B cell (primary cell): ENCODE results near the gene PAK2. TPM values are rescaled to one million over a fixed set of nuclear protein-coding genes. Genes with fewer than 3 reads are reported as not detected.

Source experiments
- ATAC-seq: fragments of 200-7000 bp; cut with Tn5 transposase; one replicate; pipeline ENCODE4 v1.10.0; 2021; ENCODE audit warnings: low read depth, mild to moderate bottlenecking, moderate number of reproducible peaks, moderate library complexity
- CTCF ChIA-PET: fragments of 350-600 bp; sonication (Branson Sonifier 250); formaldehyde crosslinking; loops from one replicate; lab custom pipeline; 2021; ENCODE audit warnings: antibody characterized with exemption, inconsistent platforms; lab: Charles Lee
- POLR2A ChIA-PET: fragments of 350-600 bp; sonication (Branson Sonifier 250); formaldehyde crosslinking; loops from one replicate; lab custom pipeline; 2021; ENCODE audit warnings: antibody characterized with exemption; lab: Charles Lee
- DNase-seq: peaks from one replicate; pipeline ENCODE4 v3.0.0; 2013
- H2AFZ ChIP-seq: 2 replicates; pipeline ENCODE4 v1.6.1; 2012; ENCODE audit warnings: mild to moderate bottlenecking, low read depth, low read length; ENCODE audit not compliant: insufficient read depth, poor library complexity, severe bottlenecking
- H3K27ac ChIP-seq, 2 donors: 1 replicate in 1 of 2; 2 replicates in 1 of 2; pipeline ENCODE4 v1.5.1; 2012 to 2013; ENCODE audit warnings: low read length in 2 of 2, mild to moderate bottlenecking in 2 of 2, moderate library complexity in 1 of 2
- H3K27me3 ChIP-seq, 4 experiments: fragments of 200-600 bp in 1 of 4; sonication (generic) in 1 of 4; replicated peaks in 1 of 4; 1 replicate in 2 of 4; 2 replicates in 2 of 4; pipeline versions ENCODE4 v1.6.1 to v1.7.0; 2013 to 2016; ENCODE audit warnings: low read length in 3 of 4, mild to moderate bottlenecking in 2 of 4, mixed read lengths in 1 of 4, moderate library complexity in 1 of 4; ENCODE audit not compliant: insufficient read depth in 4 of 4, control insufficient read depth in 3 of 4; ENCODE audit errors: control extremely low read depth in 1 of 4
- H3K36me3 ChIP-seq, 2 experiments: replicated peaks in 1 of 2; 1 replicate in 1 of 2; 2 replicates in 1 of 2; pipeline versions ENCODE4 v1.6.1 to v1.7.1; 2013; ENCODE audit warnings: low read length in 1 of 2; ENCODE audit not compliant: insufficient read depth in 2 of 2, control insufficient read depth in 1 of 2; ENCODE audit errors: control extremely low read depth in 1 of 2, extremely low read depth in 1 of 2
- H3K4me1 ChIP-seq, 2 donors: fragments of 200-600 bp in 1 of 2; sonication (generic) in 1 of 2; 1 replicate in 1 of 2; 2 replicates in 1 of 2; pipeline versions ENCODE4 v1.5.1 to v1.6.1; 2013 to 2017; ENCODE audit warnings: low read length in 2 of 2; ENCODE audit not compliant: control insufficient read depth in 2 of 2, insufficient read depth in 2 of 2
- H3K4me2 ChIP-seq: replicated peaks from 2 replicates; pipeline ENCODE3; 2012; ENCODE audit warnings: mild to moderate bottlenecking, low read depth, low read length; ENCODE audit not compliant: poor library complexity, severe bottlenecking
- H3K4me3 ChIP-seq, 5 experiments: fragments of 200-600 bp in 1 of 5; sonication (generic) in 1 of 5; 1 replicate in 3 of 5; 2 replicates in 2 of 5; pipeline versions ENCODE4 v1.5.1 to v1.7.0; 2011 to 2016; ENCODE audit warnings: low read length in 4 of 5, mild to moderate bottlenecking in 4 of 5, low read depth in 2 of 5, control low read depth in 1 of 5, moderate library complexity in 1 of 5; ENCODE audit not compliant: insufficient read depth in 1 of 5; ENCODE audit errors: control extremely low read depth in 1 of 5, extremely low read depth in 1 of 5
- H3K79me2 ChIP-seq: fragments of 200-600 bp; sonication (generic); one replicate; pipeline ENCODE4 v1.6.0; 2016; ENCODE audit warnings: low read length; ENCODE audit not compliant: control insufficient read depth, insufficient read depth
- H3K9ac ChIP-seq: fragments of 200-600 bp; sonication (generic); 2 replicates; pipeline ENCODE4 v1.6.1; 2017; ENCODE audit warnings: mild to moderate bottlenecking, low read length, moderate library complexity
- H3K9me3 ChIP-seq, 3 donors: one replicate each; pipeline versions ENCODE4 v1.6.1 to v1.7.1; 2013; ENCODE audit warnings: low read length in 2 of 3; ENCODE audit not compliant: control insufficient read depth in 2 of 3, insufficient read depth in 1 of 3; ENCODE audit errors: control extremely low read depth in 1 of 3
- H4K20me1 ChIP-seq: 2 replicates; pipeline ENCODE4 v1.6.0; 2012; ENCODE audit warnings: mild to moderate bottlenecking, low read length; ENCODE audit not compliant: insufficient read depth, control insufficient read depth, poor library complexity, severe bottlenecking
- H3K27ac Mint-ChIP-seq: one replicate; pipeline ENCODE4 v1.8.0; 2021; ENCODE audit warnings: mixed read lengths
- H3K27me3 Mint-ChIP-seq: one replicate; pipeline ENCODE4 v1.8.0; 2021; ENCODE audit warnings: mixed read lengths
- H3K4me1 Mint-ChIP-seq: one replicate; pipeline ENCODE4 v1.8.0; 2021; ENCODE audit warnings: mixed read lengths
- H3K4me3 Mint-ChIP-seq: one replicate; pipeline ENCODE4 v1.8.0; 2021; ENCODE audit warnings: mixed read lengths
- H3K9me3 Mint-ChIP-seq: one replicate; pipeline ENCODE4 v1.8.0; 2022; ENCODE audit warnings: mixed read lengths; ENCODE audit not compliant: insufficient read depth
- CTCF ChIP-seq: fragments of 200-600 bp; IDR thresholded peaks from one replicate; pipeline ENCODE4 v1.8.0; 2022; ENCODE audit warnings: antibody characterized with exemption, mild to moderate bottlenecking
- EZH2 ChIP-seq: IDR thresholded peaks from 2 replicates; pipeline ENCODE4 v1.6.1; 2012; ENCODE audit warnings: borderline replicate concordance, low read depth, mild to moderate bottlenecking, moderate library complexity, low read length; ENCODE audit not compliant: insufficient read depth, poor library complexity, severe bottlenecking
- WGBS: methylation state at CpG from one replicate; pipeline ENCODE4 v1.1.5; 2013; ENCODE audit warnings: missing lambda C conversion rate; ENCODE audit not compliant: insufficient coverage; 5-methylcytosine and 5-hydroxymethylcytosine counted together
- intact Hi-C: fragments of 100-400 bp; cut with micrococcal nuclease; formaldehyde crosslinking; loops from one replicate; pipeline ENCODE4 v1.10.0; 2022
- polyA plus RNA-seq: library from polyadenylated mRNA; depleted of rRNA; stranded (reverse); fragments of >200 nt; gene quantifications from 2 replicates; pipeline ENCODE4 v1.2.3, GENCODE V29; 2012
- total RNA-seq, 2 donors: library from RNA; stranded (reverse); fragments of 120-200 nt in 1 of 2; gene quantifications; 1 replicate in 1 of 2; 2 replicates in 1 of 2; pipeline versions ENCODE4 v1.2.3 to v1.2.4, GENCODE V29; 2013 to 2022

Gene PAK2
- total and polyA plus RNA-seq, 2 donors (not counting 1 experiment from before 2014, with no cell fraction given): 16.4 to 81.7 TPM

- intact Hi-C loops: loop anchor here (10.0 kb wide), 1 partner anchor 435 kb away; no protein-coding TSS in a partner anchor
- no peak overlapping the region for H3K4me3 Mint-ChIP-seq
- H3K27me3 Mint-ChIP-seq: no peaks in the 10 kb centered on the region
- ATAC-seq (no peak), DNase-seq (no peak)
- Histone ChIP-seq H4K20me1 (no peaks in the 10 kb centered on the region), H2AFZ (no peak overlapping the region), H3K9ac (no peak overlapping the region), H3K79me2 (no peaks in the 10 kb centered on the region), H3K4me2 (no peak overlapping the region), H3K4me1 (peaks cover 15 to 25% of the 10 kb centered on the region in 2 donors), H3K36me3 (no peaks in the 10 kb centered on the region), H3K4me3 (no peak overlapping the region), H3K27me3 (no peaks in the 10 kb centered on the region), H3K9me3 (peaks cover 0 to 4% (median 0%) of the 10 kb centered on the region in 3 donors), H3K27ac (no peak overlapping the region)
- WGBS: 89% methylated on average over 12 of the region's 17 CpGs
- no peaks in the 10 kb centered on the region for H3K9me3 Mint-ChIP-seq
- peaks cover 25% of the 10 kb centered on the region for H3K4me1 Mint-ChIP-seq
- H3K27ac Mint-ChIP-seq: no peak overlapping the region
- CTCF ChIA-PET: interaction anchor here (0.5 to 9.2 kb wide), 4 partner anchors 48 to 161 kb away, joined by 3 to 259 read pairs (median 6); no protein-coding TSS in a partner anchor
- POLR2A ChIA-PET: interaction anchor here (0.6 kb wide), 1 partner anchor 114 kb away, joined by 3 read pairs; no protein-coding TSS in a partner anchor
- TF ChIP-seq CTCF (no peak), EZH2 (no peak)
Measured at GRCh38 chr3:196689941-196690660, 49.6 kb upstream of the PAK2 start.

GRCh38 chr3:196691386-196691785, 48.3 kb upstream of the PAK2 start:
- peaks cover 0 to 5% (median 0%) of the 10 kb centered on the region in 3 donors for H3K9me3 ChIP-seq
- H2AFZ ChIP-seq: no peak overlapping the region
- peaks cover 11 to 23% of the 10 kb centered on the region in 2 donors for H3K4me1 ChIP-seq
- H4K20me1 ChIP-seq: no peaks in the 10 kb centered on the region
- H3K27me3 Mint-ChIP-seq: no peaks in the 10 kb centered on the region
- intact Hi-C loops: no loop called here
- no peaks in the 10 kb centered on the region for H3K79me2 ChIP-seq
- WGBS: 79% methylated on average over 8 of the region's 8 CpGs
- H3K27me3 ChIP-seq: no peaks in the 10 kb centered on the region
- ATAC-seq (no peak), DNase-seq (no peak)
- ChIA-PET CTCF (interaction anchor here (0.6 to 9.2 kb wide), 5 partner anchors 34 to 163 kb away, joined by 3 to 259 read pairs (median 6); partner anchors contain the start of gene NRROS), POLR2A (interaction anchor here (0.6 to 0.7 kb wide), 2 partner anchors 163 to 275 kb away, joined by 3 to 7 read pairs; no protein-coding TSS in a partner anchor)
- H3K27ac Mint-ChIP-seq: no peak overlapping the region
- peaks cover 27% of the 10 kb centered on the region for H3K4me1 Mint-ChIP-seq
- H3K27ac ChIP-seq: no peak overlapping the region
- no peaks in the 10 kb centered on the region for H3K36me3 ChIP-seq
- TF ChIP-seq CTCF (no peak), EZH2 (no peak)
- H3K9me3 Mint-ChIP-seq: no peaks in the 10 kb centered on the region
- no peak overlapping the region for H3K4me2 ChIP-seq
- H3K4me3 Mint-ChIP-seq: no peak overlapping the region
- no peak overlapping the region for H3K9ac ChIP-seq
- no peak overlapping the region for H3K4me3 ChIP-seq
